MCF 10A (cell line): Measurements from ENCODE around the gene TNIK. TPM values are rescaled to one million over a fixed set of nuclear protein-coding genes. Genes with fewer than 3 reads are reported as not detected.

Experiments used
- BruUV-seq: library from RNA; stranded (reverse); fragments of 400-500 nt; replicated peaks from 2 replicates; lab custom pipeline; 2021; lab: Mats Ljungman, UMichigan
- CTCF ChIA-PET: fragments of 300-600 bp; sonication (Branson Sonifier 250); formaldehyde crosslinking; extraction: SDS; loops from one replicate; lab custom pipeline; 2021; ENCODE audit warnings: antibody characterized with exemption, inconsistent platforms; lab: Yijun Ruan, JAX
- POLR2A ChIA-PET: fragments of 300-600, 350-650 bp; sonication (Branson Sonifier 250); formaldehyde crosslinking; extraction: SDS; loops from one replicate; lab custom pipeline; 2020; ENCODE audit warnings: antibody characterized with exemption, inconsistent platforms; lab: Yijun Ruan, JAX
- DNase-seq: peaks from one replicate; pipeline ENCODE4 v3.0.0-alpha.2; 2018; ENCODE audit not compliant: unreplicated experiment
- H3K27ac Mint-ChIP-seq: one replicate; pipeline ENCODE4 v1.8.0; 2022; ENCODE audit warnings: mild to moderate bottlenecking, low read depth, mixed read lengths; ENCODE audit not compliant: unreplicated experiment
- H3K27me3 Mint-ChIP-seq: one replicate; pipeline ENCODE4 v1.8.0; 2022; ENCODE audit warnings: mixed read lengths; ENCODE audit not compliant: insufficient read depth, unreplicated experiment
- H3K36me3 Mint-ChIP-seq: one replicate; pipeline ENCODE4 v1.8.0; 2022; ENCODE audit warnings: mild to moderate bottlenecking, moderate library complexity, mixed read lengths; ENCODE audit not compliant: insufficient read depth, unreplicated experiment
- H3K4me1 Mint-ChIP-seq: one replicate; pipeline ENCODE4 v1.8.0; 2022; ENCODE audit warnings: mixed read lengths; ENCODE audit not compliant: insufficient read depth, unreplicated experiment
- H3K4me3 Mint-ChIP-seq: one replicate; pipeline ENCODE4 v1.8.0; 2022; ENCODE audit warnings: mild to moderate bottlenecking, moderate library complexity, mixed read lengths; ENCODE audit not compliant: unreplicated experiment
- H3K9me3 Mint-ChIP-seq: one replicate; pipeline ENCODE4 v1.8.0; 2022; ENCODE audit warnings: mixed read lengths; ENCODE audit not compliant: unreplicated experiment
- CTCF ChIP-seq: fragments of 200-600 bp; IDR thresholded peaks from one replicate; pipeline ENCODE4 v1.8.0; 2022; ENCODE audit warnings: antibody characterized with exemption, mild to moderate bottlenecking; ENCODE audit not compliant: unreplicated experiment
- intact Hi-C: fragments of 100-400 bp; cut with micrococcal nuclease; formaldehyde crosslinking; loops from 2 replicates; pipeline ENCODE4 v1.14.1; 2022
- total RNA-seq: library from RNA; stranded (reverse); gene quantifications from 2 replicates; pipeline ENCODE4 v1.2.3, GENCODE V29; 2022

TNIK gene
- total RNA-seq, 1 experiment from 2014 or later: 3.4 TPM

- CTCF ChIA-PET: interaction anchor here (0.7 kb wide), 1 partner anchor 1306 kb away, joined by 4 read pairs; no protein-coding TSS in a partner anchor
- Mint-ChIP-seq H3K36me3 (peaks cover 6% of the 10 kb centered on the region), H3K4me3 (no peak overlapping the region), H3K27me3 (no peaks in the 10 kb centered on the region), H3K9me3 (no peaks in the 10 kb centered on the region), H3K4me1 (peaks cover 4% of the 10 kb centered on the region), H3K27ac (no peak overlapping the region)
- BruUV-seq: no TSS peak
- POLR2A ChIA-PET: interaction anchor here (1.2 kb wide), 1 partner anchor 18 kb away, joined by 5 read pairs; no protein-coding TSS in a partner anchor
- no peak for TF ChIP-seq CTCF
- no peak for DNase-seq
- intact Hi-C loops: no loop called here
Observed at GRCh38 chr3:171129827-171130226, 330.4 kb downstream of the TNIK start.

GRCh38 chr3:171127611-171128010 is 332.6 kb downstream of the TNIK start:
- no TSS peak for BruUV-seq
- CTCF ChIA-PET: interaction anchor here (0.5 kb wide), 1 partner anchor 485 kb away, joined by 4 read pairs; no protein-coding TSS in a partner anchor
- Mint-ChIP-seq H3K27ac (no peak overlapping the region), H3K4me1 (no peaks in the 10 kb centered on the region), H3K36me3 (peaks cover 6% of the 10 kb centered on the region), H3K4me3 (no peak overlapping the region), H3K27me3 (no peaks in the 10 kb centered on the region), H3K9me3 (no peaks in the 10 kb centered on the region)
- TF ChIP-seq CTCF: no peak
- intact Hi-C loops: no loop called here
- DNase-seq: no peak
- POLR2A ChIA-PET: no interaction called here

GRCh38 chr3:171126478-171127209 is 333.6 kb downstream of the TNIK start:
- no peaks in the 10 kb centered on the region for H3K9me3 Mint-ChIP-seq
- no peak overlapping the region for H3K27ac Mint-ChIP-seq
- intact Hi-C loops: no loop called here
- H3K36me3 Mint-ChIP-seq: peaks cover 6% of the 10 kb centered on the region
- ChIA-PET CTCF (interaction anchor here (0.7 to 1.0 kb wide), 2 partner anchors 8 to 41 kb away, joined by 3 read pairs; no protein-coding TSS in a partner anchor), POLR2A (no interaction called here)
- H3K4me3 Mint-ChIP-seq: no peak overlapping the region
- no peak for TF ChIP-seq CTCF
- no peak for DNase-seq
- no TSS peak for BruUV-seq
- H3K27me3 Mint-ChIP-seq: no peaks in the 10 kb centered on the region
- H3K4me1 Mint-ChIP-seq: no peaks in the 10 kb centered on the region

GRCh38 chr3:171125010-171125409 is 335.2 kb downstream of the TNIK start:
- no peaks in the 10 kb centered on the region for H3K27me3 Mint-ChIP-seq
- no peak overlapping the region for H3K4me3 Mint-ChIP-seq
- POLR2A ChIA-PET: interaction anchor here (0.6 to 0.8 kb wide), 3 partner anchors 11 to 336 kb away, joined by 3 to 4 read pairs (median 3); no protein-coding TSS in a partner anchor
- no peaks in the 10 kb centered on the region for H3K9me3 Mint-ChIP-seq
- CTCF ChIA-PET: interaction anchor here (0.5 to 0.9 kb wide), 2 partner anchors 10 to 382 kb away, joined by 3 to 4 read pairs; no protein-coding TSS in a partner anchor
- H3K4me1 Mint-ChIP-seq: no peaks in the 10 kb centered on the region
- H3K36me3 Mint-ChIP-seq: peaks cover 6% of the 10 kb centered on the region
- no TSS peak for BruUV-seq
- no peak overlapping the region for H3K27ac Mint-ChIP-seq
- DNase-seq: no peak
- intact Hi-C loops: no loop called here
- no peak for TF ChIP-seq CTCF
